Measurements from ENCODE around the gene LY9.

DNA sequence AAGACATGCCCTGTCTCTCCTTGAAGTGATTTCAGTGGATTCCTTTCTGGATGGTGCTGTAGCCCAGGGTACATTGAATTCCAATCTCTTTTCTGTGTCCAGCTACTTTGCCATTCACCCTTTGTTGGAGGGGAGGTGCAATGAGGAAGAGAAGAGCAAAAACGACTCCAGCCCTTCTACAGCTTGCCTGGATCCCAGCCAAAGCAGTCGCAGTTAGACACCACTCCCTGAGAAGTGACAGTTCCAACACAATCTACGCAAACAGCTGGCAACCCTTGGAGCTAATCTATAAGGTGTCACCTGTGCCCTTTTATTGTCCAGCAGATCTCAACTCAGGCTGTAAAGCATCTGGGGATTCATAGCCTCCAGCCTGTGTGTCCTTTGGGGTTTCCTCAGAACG, 62.1 kb downstream of the LY9 start:
- TF ChIP-seq YY1 (IDR thresholded peaks at IDR 0.05; ENCODE audit: insufficient read depth, insufficient read length) = no peak
- no peak for TF ChIP-seq ZNF274 (IDR thresholded peaks at IDR 0.05; ENCODE audit: low read depth, low read length)
- TF ChIP-seq SUZ12 (IDR thresholded peaks at IDR 0.05; ENCODE audit: extremely low read depth, insufficient read depth, insufficient read length) = no peak

All from NT2/D1 (cell line).